Measurements from ENCODE around the gene PLCB4.

The PLCB4 gene

DNA sequence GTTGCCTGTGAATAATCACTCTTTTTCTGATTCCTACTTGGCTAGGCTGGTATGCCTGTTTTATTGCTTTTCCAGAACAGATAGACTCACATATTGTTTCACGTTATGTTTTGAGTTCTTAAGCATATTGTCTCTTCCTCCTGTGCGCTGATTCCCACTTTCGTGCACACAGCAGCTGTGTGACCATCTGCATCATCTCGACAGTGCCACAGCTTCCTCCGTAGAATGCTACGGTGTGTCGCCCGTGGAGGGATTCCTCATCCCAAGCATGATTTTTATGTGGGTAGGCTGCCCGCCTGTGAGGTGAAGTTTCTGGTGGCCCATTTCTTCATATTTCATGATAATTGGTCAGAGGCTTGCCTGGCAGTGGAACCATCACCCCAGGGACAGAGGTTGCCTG is 31.8 kb downstream of the PLCB4 start:
- no peak overlapping the region for H3K4me3 ChIP-seq (ENCODE audit: low read depth, low read length)

DNA sequence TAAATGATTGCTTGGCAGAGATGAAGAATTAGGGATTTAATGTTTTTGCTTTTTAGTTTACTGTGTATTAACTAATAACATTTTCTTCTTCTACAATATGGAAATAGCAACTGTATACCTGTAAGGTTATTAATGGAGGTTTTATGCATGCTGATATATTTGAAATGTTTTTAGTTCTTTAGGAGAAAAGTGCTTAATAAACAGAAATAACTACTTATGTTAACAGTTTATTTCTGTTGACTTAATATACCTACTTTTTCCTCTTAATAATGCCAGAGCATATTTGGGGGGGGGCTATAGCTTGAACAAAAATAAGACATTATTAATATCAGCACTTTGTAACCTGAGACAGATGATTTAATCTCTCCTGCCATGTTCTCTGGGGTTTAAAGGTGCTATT is 33.6 kb downstream of the PLCB4 start:
- H3K4me3 ChIP-seq (ENCODE audit: low read depth, low read length) = no peak overlapping the region

DNA sequence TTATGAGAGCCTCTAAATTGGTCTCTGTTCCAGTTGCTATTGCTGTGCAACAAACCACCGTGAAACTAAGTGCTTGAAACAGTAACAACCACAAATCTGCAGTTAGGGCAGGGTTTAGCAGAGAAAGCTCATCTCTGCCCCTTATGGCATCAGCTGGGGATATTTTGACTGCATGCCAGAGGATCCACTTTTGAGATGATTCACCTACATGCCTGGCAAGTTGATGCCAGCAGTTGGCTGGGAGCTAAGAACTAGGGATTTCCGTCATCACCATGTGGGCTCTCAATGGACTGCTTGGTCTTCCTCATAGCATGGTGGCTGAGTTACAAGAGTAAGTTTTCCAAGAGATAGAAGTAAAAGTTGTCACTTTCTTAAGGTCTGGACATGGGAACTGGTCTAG is 35.1 kb downstream of the PLCB4 start:
- H3K4me3 ChIP-seq (ENCODE audit: low read depth, low read length) = no peak overlapping the region

DNA sequence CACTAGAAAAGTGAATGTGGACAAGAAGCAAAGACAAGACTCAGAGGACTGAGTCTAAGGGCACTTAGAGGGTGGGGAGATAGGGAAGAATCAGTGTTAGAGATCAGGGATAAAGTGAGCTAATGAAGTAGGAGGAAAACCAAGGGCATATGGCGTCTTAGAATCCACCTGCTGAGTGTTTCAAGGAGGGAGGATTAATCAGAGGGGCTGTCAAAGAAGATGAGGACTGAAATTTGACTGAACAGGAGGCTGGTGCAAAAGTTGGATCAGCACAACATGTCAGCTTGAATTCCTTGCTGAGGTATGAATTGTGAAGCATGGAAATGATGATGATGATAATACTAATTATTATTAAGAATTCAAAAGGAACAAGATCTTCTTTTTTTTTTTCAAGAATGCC is 39.4 kb downstream of the PLCB4 start:
- H3K4me3 ChIP-seq (ENCODE audit: low read depth, low read length) = no peak overlapping the region

GRCh38 chr20:9109566-9109965 is 40.7 kb downstream of the PLCB4 start:
- H3K4me3 ChIP-seq (ENCODE audit: low read depth, low read length) = no peak overlapping the region

DNA sequence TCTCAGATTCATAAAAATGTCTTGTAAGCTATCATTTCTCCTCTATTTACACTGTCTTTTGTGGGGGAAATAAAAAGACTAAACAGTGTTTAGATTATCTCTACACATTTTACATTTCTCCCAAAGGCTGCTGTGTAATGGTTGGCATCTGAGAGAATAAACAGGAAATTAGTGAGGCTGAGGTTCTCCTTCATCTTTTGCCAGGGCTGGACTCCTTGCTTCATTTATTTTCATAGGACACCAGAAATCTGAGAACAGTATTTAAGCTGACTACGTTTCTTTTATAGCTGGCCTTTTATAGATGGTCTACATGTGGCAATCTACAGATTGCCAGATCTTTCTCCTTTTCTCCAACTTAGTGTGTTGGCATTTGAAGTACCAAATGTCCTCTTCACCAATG is 41.5 kb downstream of the PLCB4 start:
- H3K4me3 ChIP-seq (ENCODE audit: low read depth, low read length) = no peak overlapping the region

DNA sequence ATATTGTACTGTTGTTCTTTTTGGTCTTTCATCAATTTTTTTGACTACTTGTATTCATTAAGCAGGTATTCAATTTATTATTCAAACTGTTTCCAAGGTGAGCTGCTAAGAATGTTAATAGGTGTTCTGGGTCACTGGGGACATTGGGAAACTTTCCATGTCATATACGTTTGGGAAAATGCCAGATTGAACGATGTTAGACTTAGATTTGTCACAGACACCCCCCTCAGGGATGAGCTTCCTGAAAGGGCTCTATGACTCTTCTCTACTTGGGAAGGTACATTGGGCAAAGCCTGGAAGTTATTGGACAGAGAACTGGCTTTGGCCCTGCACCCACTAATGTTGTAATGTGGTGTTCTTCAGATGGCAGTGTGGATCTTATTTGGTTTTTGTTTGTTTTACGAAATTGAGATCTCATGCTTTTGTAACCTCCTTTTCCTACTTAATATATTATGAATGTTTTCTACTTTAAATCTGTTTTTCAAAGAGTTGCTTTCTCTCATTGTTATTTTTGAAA is 42.1 kb downstream of the PLCB4 start:
- H3K4me3 ChIP-seq (ENCODE audit: low read depth, low read length) = no peak overlapping the region

DNA sequence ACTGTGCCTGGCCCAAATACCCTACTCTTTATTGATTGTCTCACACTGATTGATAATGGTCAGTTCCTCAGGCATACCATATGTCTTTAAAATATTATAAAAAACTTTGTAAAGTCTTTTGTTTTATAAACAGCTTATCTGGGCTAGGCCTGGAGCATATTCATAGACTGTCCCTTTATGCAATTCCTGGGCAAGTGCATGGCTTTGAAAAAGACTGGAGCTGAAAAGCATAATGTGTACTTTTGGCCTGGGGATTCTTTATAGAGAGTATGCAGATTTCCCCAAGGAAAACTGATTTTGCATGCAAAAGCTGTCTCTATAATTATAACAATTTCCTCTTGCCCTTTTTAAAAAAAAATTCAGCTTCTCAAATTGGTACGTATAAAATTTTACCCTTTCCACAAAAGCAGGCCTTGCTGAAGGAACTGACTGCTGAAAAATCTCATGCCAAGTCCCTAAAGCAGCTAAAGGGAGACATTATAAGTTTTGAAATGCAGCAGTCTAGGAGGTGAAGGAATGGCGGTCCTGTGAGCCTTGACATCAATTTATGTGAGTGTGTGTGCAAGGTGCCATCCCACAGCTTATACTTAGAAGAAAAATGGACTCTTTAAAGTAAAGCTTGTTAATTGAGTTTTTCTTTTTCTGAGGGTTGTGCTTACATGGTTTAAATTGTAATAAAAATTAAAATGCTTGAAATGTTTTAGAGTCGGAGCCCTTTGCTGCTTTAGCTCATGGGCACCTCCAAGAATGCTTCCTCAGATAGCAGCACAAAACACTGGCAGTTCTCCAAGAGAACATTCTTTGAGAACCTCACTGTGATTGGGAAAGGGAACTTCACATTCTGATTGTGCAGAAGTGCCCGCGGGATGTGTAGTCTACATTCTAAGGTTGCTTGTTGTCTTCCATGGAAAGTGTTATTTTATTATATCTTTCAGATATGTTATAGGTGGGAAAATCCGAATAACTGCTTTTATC is 43.9 kb downstream of the PLCB4 start:
- H3K4me3 ChIP-seq (ENCODE audit: low read depth, low read length) = no peak overlapping the region

DNA sequence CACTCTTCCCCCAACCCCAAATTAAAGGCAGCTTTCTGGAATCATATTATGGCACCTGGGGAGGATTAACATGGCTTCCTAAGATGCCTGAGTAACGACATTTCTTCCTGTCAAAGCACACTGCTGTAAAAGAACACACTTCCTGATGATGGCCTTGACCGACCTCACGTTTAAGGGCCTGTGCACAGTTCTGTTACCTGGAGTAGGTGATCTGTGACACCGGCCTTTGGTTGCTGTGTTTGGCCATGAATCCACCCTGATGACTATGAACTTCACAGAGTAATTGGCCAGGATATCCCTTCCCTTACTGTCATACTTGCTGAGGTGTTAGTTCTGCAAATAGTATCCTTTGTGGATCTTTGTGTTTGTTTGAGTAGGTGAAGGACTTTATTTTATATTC is 45.8 kb downstream of the PLCB4 start:
- no peak overlapping the region for H3K4me3 ChIP-seq (ENCODE audit: low read depth, low read length)

- H3K4me3 ChIP-seq (ENCODE audit: low read depth, low read length) = no peak overlapping the region
Observed at GRCh38 chr20:9117548-9117947, 48.7 kb downstream of the PLCB4 start.

DNA sequence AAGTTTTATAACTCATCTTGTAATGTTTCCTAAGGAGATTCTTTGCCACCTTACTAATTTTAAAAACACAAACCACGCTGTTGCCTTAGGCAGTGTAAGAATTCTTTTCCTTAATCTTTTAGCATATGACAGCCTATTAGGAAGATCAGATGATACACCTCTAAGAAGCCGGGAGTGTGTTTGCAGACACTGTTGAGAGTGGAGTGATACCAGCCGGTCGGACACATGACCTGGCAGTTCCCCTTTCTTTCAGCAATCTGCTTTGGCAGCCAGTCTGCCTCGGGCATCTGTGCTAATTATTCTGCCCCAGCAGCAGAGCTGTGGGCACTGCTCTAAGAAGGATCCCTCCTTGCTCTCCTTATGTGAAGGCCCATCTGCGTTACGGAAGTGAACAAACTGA is 50.9 kb downstream of the PLCB4 start:
- no peak overlapping the region for H3K4me3 ChIP-seq (ENCODE audit: low read depth, low read length)

- H3K4me3 ChIP-seq (ENCODE audit: low read depth, low read length) = no peak overlapping the region
Observed at GRCh38 chr20:9121211-9121610, 52.3 kb downstream of the PLCB4 start.

DNA sequence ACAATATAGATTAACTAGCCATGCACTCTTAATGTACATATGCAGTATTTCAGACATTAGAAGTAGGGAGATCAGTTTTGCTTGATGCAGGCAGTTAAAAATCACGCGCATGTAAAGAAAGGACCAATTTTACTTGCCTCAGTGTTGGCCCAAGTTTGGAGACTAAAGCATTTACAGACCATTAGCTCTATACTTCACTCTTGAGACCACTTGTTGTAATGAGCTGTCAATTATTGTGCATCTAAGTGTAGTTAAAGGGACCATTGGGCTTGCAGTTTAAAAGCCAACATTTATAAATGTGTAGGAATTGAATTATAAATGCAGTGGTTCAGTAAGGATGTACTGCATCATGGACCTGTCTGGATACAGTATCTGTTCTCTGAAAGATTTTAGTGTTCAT is 53.7 kb downstream of the PLCB4 start:
- no peak overlapping the region for H3K4me3 ChIP-seq (ENCODE audit: low read depth, low read length)

- H3K4me3 ChIP-seq (ENCODE audit: low read depth, low read length) = no peak overlapping the region
Observed at GRCh38 chr20:9126527-9126926, 57.6 kb downstream of the PLCB4 start.

GRCh38 chr20:9128568-9128967 is 59.7 kb downstream of the PLCB4 start:
- no peak overlapping the region for H3K4me3 ChIP-seq (ENCODE audit: low read depth, low read length)

- H3K4me3 ChIP-seq (ENCODE audit: low read depth, low read length) = no peak overlapping the region
Observed at GRCh38 chr20:9129756-9130155, 60.9 kb downstream of the PLCB4 start.

DNA sequence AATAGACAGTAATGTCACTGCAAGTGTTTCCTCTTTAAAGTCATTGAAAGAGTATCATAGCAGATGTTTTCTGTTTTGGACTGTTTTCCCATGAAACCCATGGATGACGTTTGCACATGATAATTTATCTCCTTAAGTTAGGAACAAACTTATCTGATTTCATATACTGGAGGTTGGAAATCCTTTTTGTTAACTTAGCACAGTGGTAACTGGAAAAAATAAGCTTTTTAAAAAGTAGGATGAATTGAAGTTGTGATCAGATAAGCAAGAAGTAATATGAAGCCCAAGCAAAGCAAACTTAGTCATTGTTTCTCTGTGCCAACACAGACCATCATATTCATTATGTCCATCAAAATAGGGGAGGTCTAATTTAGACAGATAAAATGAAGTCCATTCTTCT is 61.6 kb downstream of the PLCB4 start:
- no peak overlapping the region for H3K4me3 ChIP-seq (ENCODE audit: low read depth, low read length)

- no peak overlapping the region for H3K4me3 ChIP-seq (ENCODE audit: low read depth, low read length)
Observed at GRCh38 chr20:9131841-9132240, 63.0 kb downstream of the PLCB4 start.

DNA sequence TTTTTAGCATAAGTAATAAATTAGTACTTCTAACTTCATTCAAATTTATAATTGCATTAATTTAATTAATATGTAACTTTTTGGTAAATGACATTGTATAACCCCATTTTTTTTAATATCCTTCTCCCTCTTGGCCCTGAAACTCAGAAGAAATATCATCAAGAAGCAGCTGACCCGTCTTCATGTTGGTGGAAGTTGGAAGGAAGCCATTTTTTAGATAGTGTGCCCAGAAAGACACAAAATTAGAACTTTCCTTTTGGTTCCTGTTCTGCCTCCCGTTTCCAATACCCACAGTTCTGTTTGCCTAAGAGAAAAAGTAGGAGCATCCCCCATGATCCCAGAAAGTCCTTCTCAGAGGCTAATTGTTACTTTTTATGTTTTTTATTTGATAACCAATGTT is 65.5 kb downstream of the PLCB4 start:
- H3K4me3 ChIP-seq (ENCODE audit: low read depth, low read length) = no peak overlapping the region

DNA sequence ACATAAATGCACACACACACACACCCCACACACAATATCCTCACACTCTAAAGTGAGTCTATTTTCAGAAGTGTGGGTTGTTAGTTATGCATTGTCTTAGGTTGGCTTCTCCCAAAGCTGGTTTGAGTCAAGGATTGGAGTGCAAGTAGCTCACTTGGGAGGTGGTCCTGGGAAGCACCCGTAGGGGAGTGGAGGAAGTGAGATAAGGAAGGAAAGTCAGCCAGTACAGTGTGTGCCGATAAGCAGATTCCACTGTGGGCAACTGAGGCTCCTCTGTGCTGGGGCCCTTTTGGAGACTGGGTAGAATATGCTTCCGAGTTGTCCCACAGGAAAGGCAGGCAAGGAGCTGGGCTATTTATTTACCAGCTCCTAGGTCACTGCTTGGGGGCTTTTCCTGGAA is 67.2 kb downstream of the PLCB4 start:
- H3K4me3 ChIP-seq (ENCODE audit: low read depth, low read length) = no peak overlapping the region

DNA sequence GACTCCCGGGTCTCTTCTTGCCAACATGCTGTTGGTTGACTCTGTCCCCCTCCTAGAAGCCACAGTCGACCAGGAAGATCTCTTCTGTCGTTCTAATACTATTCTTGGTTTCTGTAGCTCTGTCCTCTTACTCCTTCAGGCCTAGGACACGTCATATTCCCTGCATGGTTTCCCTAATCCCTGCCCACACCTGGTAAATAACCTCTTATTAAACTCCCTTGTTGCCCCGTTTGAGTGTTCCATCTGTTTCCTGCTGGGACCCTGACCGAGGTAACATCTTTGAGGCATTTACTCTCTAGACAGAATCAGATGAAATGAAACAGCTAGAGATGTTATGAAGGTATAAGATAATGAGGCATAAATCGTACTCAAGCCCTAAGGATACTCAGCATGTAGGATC is 68.1 kb downstream of the PLCB4 start:
- H3K4me3 ChIP-seq (ENCODE audit: low read depth, low read length) = no peak overlapping the region

DNA sequence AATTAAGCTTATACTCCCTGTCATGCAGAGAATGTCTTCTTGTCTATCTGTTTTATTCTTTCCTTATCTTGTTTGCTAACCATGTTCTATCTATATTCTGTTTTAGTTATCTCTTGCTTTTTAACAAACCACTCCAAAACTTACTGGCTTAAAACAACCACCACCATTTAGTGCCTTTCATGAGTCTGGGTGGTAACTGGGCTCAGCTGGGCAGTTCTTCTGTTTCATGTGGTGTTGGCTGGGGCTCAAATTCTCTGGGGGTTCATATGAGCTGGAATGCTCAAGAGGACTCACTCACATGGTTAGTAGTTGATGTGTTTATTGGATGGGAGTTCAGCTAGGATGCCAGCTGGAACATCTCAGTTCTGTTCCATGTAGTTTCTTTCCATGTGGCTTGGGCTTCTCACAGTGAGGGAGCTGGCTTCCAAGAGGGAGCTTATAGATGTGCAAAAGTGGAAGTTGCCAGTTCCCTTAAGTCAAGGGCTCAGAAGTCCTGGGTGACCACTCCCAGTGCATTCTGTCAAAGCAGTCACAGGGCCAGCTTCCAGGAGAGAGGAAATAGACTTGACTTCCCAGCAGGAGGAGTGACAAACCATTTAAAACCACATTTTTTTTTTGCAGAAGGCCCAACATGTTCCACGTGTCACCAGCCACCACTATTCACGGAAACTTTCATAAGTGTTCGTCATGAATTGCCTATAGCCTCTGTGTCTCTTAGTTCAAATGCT is 70.4 kb downstream of the PLCB4 start:
- H3K4me3 ChIP-seq (ENCODE audit: low read depth, low read length) = no peak overlapping the region

Measured in iPS-11a (cell line).